Measurements from ENCODE around the gene EPHA1. TPM values are rescaled to one million over a fixed set of nuclear protein-coding genes. Genes with fewer than 3 reads are reported as not detected.

Gene EPHA1
- total and polyA plus RNA-seq, 2 donors (not counting 1 experiment from before 2014, with no cell fraction given), result 0.39 to 0.49 TPM

DNA sequence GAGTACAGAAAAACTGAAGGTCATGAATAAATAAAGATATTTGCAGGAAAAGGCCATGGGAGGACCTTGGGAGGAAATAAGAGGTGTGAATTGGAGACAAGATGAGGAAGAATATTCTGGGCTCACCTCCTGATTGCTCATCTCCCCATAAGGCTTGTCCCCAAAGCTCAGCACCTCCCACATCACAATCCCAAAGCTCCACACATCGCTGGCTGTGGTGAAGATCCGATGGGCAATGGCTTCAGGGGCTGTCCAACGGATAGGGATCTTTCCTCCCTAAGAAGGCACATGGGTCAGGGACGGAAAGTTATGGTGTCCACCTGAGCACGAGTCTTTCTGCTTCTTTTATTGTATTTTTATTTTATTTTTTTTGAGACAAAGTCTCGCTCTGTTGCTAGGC lies 14.6 kb downstream of the EPHA1 start:
- H4K20me1 ChIP-seq (ENCODE audit: control insufficient read depth, insufficient read depth, low read length, poor library complexity, severe bottlenecking), result no peaks in the 10 kb centered on the region
- ATAC-seq (ENCODE audit: low read depth) (no peak), DNase-seq (no peak)
- no peaks in the 10 kb centered on the region for H3K4me1 ChIP-seq (ENCODE audit: control insufficient read depth in 2 of 2, insufficient read depth in 2 of 2, low read length in 2 of 2)
- Mint-ChIP-seq H3K27ac (no peak overlapping the region), H3K27me3 (no peaks in the 10 kb centered on the region), H3K4me3 (no peak overlapping the region), H3K9me3 (ENCODE audit: insufficient read depth) (no peaks in the 10 kb centered on the region), H3K4me1 (no peaks in the 10 kb centered on the region)
- no peak for TF ChIP-seq EZH2 (IDR thresholded peaks at IDR 0.05; ENCODE audit: borderline replicate concordance, insufficient read depth, low read depth, low read length, poor library complexity, severe bottlenecking)
- TF ChIP-seq, protein P1, sequence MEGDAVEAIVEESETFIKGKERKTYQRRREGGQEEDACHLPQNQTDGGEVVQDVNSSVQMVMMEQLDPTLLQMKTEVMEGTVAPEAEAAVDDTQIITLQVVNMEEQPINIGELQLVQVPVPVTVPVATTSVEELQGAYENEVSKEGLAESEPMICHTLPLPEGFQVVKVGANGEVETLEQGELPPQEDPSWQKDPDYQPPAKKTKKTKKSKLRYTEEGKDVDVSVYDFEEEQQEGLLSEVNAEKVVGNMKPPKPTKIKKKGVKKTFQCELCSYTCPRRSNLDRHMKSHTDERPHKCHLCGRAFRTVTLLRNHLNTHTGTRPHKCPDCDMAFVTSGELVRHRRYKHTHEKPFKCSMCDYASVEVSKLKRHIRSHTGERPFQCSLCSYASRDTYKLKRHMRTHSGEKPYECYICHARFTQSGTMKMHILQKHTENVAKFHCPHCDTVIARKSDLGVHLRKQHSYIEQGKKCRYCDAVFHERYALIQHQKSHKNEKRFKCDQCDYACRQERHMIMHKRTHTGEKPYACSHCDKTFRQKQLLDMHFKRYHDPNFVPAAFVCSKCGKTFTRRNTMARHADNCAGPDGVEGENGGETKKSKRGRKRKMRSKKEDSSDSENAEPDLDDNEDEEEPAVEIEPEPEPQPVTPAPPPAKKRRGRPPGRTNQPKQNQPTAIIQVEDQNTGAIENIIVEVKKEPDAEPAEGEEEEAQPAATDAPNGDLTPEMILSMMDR (IDR thresholded peaks at IDR 0.05), result no peak
- H3K4me3 ChIP-seq (ENCODE audit: control extremely low read depth in 1 of 5, extremely low read depth in 1 of 5, insufficient read depth in 1 of 5, low read depth in 2 of 5, low read length in 4 of 5), result no peak overlapping the region
- no peak overlapping the region for H3K4me2 ChIP-seq (replicated peaks; ENCODE audit: low read depth, low read length, poor library complexity, severe bottlenecking)
- H3K36me3 ChIP-seq (replicated peaks in 1 of 2; ENCODE audit: control extremely low read depth in 1 of 2, control insufficient read depth in 1 of 2, extremely low read depth in 1 of 2, insufficient read depth in 2 of 2, low read length in 1 of 2), result peaks cover 0 to 13% of the 10 kb centered on the region in 2 experiments
- no peak overlapping the region for H3K9ac ChIP-seq (ENCODE audit: low read length)
- no peak overlapping the region for H2AFZ ChIP-seq (ENCODE audit: insufficient read depth, low read depth, low read length, poor library complexity, severe bottlenecking)
- 100% methylated on average over 1 of the region's 6 CpGs for WGBS (ENCODE audit: insufficient coverage)
- ChIA-PET POLR2A (no interaction called here), CTCF (interaction anchor here (0.9 kb wide), 1 partner anchor 153 kb away, joined by 3 read pairs; no protein-coding TSS in a partner anchor)
- no peaks in the 10 kb centered on the region for H3K79me2 ChIP-seq (ENCODE audit: control insufficient read depth, insufficient read depth, low read length)
- H3K27ac ChIP-seq (ENCODE audit: low read length in 2 of 2), result no peak overlapping the region
- intact Hi-C loops (cut with micrococcal nuclease), result no loop called here
- H3K9me3 ChIP-seq (ENCODE audit: control extremely low read depth in 1 of 3, control insufficient read depth in 2 of 3, insufficient read depth in 1 of 3, low read length in 2 of 3), result no peaks in the 10 kb centered on the region
- H3K27me3 ChIP-seq (replicated peaks in 1 of 4; ENCODE audit: control extremely low read depth in 1 of 4, control insufficient read depth in 3 of 4, insufficient read depth in 4 of 4, low read length in 3 of 4), result no peaks in the 10 kb centered on the region

DNA sequence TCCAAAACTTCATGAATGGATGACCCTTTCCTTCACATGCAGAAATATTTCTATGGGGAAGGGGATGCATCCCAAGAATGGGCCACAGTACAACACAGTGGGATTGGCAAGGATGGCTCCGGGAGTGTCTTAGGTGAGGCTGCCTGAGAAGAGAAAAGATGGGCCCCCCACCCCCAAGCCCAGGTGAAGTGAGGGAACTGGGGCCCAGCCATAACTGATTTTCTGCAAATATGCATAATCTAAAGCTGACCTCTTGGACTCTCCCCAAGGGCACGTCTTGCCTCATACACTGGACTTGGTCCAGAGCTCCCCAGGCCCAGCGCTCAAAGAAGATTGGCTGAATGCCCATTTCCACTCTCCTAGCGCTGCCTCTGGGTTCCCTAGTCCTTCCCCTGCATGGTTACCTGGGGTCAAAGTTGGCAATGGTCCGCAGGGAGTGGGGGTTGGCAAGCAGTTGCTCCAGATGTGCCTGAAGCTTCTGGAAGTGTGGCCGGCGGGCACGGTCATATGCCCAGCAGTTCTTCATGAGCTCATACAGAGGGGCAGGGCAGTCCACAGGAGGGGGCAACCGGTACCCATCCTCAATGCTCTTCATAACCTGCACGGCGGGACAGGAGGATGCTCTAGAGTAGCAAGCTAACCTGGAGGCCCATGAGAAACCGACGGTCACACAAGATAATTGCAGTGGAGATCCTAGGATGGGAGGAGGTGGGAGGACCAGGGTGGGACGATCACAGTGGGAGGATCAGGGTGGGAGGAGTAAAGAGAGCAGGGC lies 15.2 kb downstream of the EPHA1 start:
- Histone ChIP-seq H3K36me3 (replicated peaks in 1 of 2; ENCODE audit: control extremely low read depth in 1 of 2, control insufficient read depth in 1 of 2, extremely low read depth in 1 of 2, insufficient read depth in 2 of 2, low read length in 1 of 2) (peaks cover 0 to 17% of the 10 kb centered on the region in 2 experiments), H3K4me1 (ENCODE audit: control insufficient read depth in 2 of 2, insufficient read depth in 2 of 2, low read length in 2 of 2) (no peaks in the 10 kb centered on the region), H3K9me3 (ENCODE audit: control extremely low read depth in 1 of 3, control insufficient read depth in 2 of 3, insufficient read depth in 1 of 3, low read length in 2 of 3) (no peaks in the 10 kb centered on the region), H3K9ac (ENCODE audit: low read length) (no peak overlapping the region), H3K79me2 (ENCODE audit: control insufficient read depth, insufficient read depth, low read length) (no peaks in the 10 kb centered on the region), H3K27ac (ENCODE audit: low read length in 2 of 2) (no peak overlapping the region), H3K4me3 (ENCODE audit: control extremely low read depth in 1 of 5, extremely low read depth in 1 of 5, insufficient read depth in 1 of 5, low read depth in 2 of 5, low read length in 4 of 5) (no peak overlapping the region), H3K4me2 (replicated peaks; ENCODE audit: low read depth, low read length, poor library complexity, severe bottlenecking) (no peak overlapping the region), H4K20me1 (ENCODE audit: control insufficient read depth, insufficient read depth, low read length, poor library complexity, severe bottlenecking) (no peaks in the 10 kb centered on the region), H3K27me3 (replicated peaks in 1 of 4; ENCODE audit: control extremely low read depth in 1 of 4, control insufficient read depth in 3 of 4, insufficient read depth in 4 of 4, low read length in 3 of 4) (no peaks in the 10 kb centered on the region), H2AFZ (ENCODE audit: insufficient read depth, low read depth, low read length, poor library complexity, severe bottlenecking) (no peak overlapping the region)
- Mint-ChIP-seq H3K27me3 (no peaks in the 10 kb centered on the region), H3K4me1 (no peaks in the 10 kb centered on the region), H3K9me3 (ENCODE audit: insufficient read depth) (no peaks in the 10 kb centered on the region), H3K27ac (no peak overlapping the region), H3K4me3 (no peak overlapping the region)
- CTCF ChIA-PET, result interaction anchor here (0.9 to 1.3 kb wide), 3 partner anchors 9 to 153 kb away, joined by 3 to 5 read pairs (median 3); no protein-coding TSS in a partner anchor
- POLR2A ChIA-PET, result no interaction called here
- ATAC-seq (ENCODE audit: low read depth), result no peak
- 91% methylated on average over 10 of the region's 14 CpGs for WGBS (ENCODE audit: insufficient coverage)
- TF ChIP-seq, protein P1 (IDR thresholded peaks at IDR 0.05), result no peak
- no peak for TF ChIP-seq EZH2 (IDR thresholded peaks at IDR 0.05; ENCODE audit: borderline replicate concordance, insufficient read depth, low read depth, low read length, poor library complexity, severe bottlenecking)
- no peak for DNase-seq
- intact Hi-C loops (cut with micrococcal nuclease), result no loop called here
